ENCODE data around the gene SEL1L3. TPM values are rescaled to one million over a fixed set of nuclear protein-coding genes. Genes with fewer than 3 reads are reported as not detected.
A peak's percentile ranks its signal among the peaks of the same experiment; 100 is the strongest.

The SEL1L3 gene
- total RNA-seq, 1 donor from 2014 or later, result 54.4 TPM

GRCh38 chr4:25813448-25814106, 49.2 kb downstream of the SEL1L3 start:
- TF ChIP-seq, protein P1, sequence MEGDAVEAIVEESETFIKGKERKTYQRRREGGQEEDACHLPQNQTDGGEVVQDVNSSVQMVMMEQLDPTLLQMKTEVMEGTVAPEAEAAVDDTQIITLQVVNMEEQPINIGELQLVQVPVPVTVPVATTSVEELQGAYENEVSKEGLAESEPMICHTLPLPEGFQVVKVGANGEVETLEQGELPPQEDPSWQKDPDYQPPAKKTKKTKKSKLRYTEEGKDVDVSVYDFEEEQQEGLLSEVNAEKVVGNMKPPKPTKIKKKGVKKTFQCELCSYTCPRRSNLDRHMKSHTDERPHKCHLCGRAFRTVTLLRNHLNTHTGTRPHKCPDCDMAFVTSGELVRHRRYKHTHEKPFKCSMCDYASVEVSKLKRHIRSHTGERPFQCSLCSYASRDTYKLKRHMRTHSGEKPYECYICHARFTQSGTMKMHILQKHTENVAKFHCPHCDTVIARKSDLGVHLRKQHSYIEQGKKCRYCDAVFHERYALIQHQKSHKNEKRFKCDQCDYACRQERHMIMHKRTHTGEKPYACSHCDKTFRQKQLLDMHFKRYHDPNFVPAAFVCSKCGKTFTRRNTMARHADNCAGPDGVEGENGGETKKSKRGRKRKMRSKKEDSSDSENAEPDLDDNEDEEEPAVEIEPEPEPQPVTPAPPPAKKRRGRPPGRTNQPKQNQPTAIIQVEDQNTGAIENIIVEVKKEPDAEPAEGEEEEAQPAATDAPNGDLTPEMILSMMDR (conservative IDR thresholded peaks at IDR 0.05; ENCODE audit: low read depth, low read length), result no peak
- peak; percentile 69 for DNase-seq (ENCODE audit: low read depth)
- no peak overlapping the region for H3K4me3 ChIP-seq (ENCODE audit: low read depth, low read length)

DNA sequence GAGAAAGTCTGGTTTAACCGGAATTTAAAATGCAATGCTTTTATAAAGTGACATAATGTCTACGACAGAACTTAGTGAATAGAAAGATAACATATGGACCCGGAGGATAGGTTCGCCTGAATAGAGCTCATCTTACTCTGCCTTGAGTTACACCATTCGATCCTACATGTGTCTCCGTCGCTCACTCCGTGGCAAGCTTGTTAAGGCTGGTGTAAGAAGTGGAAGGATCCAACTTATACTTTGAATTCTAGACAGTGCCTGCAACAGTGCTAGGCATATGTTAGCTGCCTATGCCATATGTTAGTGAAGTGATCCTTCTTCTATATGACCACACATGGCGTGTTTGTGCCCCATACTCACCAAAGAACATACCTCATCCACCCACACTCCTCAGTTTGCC, 50.9 kb downstream of the SEL1L3 start:
- TF ChIP-seq, protein P1 (conservative IDR thresholded peaks at IDR 0.05; ENCODE audit: low read depth, low read length), result no peak
- no peak for DNase-seq (ENCODE audit: low read depth)
- H3K4me3 ChIP-seq (ENCODE audit: low read depth, low read length), result no peak overlapping the region

- H3K4me3 ChIP-seq (ENCODE audit: low read depth, low read length), result no peak overlapping the region
- DNase-seq (ENCODE audit: low read depth), result peak; percentile 84
- TF ChIP-seq, protein P1 (conservative IDR thresholded peaks at IDR 0.05; ENCODE audit: low read depth, low read length), result no peak
Measured at GRCh38 chr4:25811374-25811690, 51.5 kb downstream of the SEL1L3 start.

- TF ChIP-seq, protein P1 (conservative IDR thresholded peaks at IDR 0.05; ENCODE audit: low read depth, low read length), result no peak
- peak; percentile 85 for DNase-seq (ENCODE audit: low read depth)
Measured at GRCh38 chr4:25810461-25811373, 52.1 kb downstream of the SEL1L3 start.

DNA sequence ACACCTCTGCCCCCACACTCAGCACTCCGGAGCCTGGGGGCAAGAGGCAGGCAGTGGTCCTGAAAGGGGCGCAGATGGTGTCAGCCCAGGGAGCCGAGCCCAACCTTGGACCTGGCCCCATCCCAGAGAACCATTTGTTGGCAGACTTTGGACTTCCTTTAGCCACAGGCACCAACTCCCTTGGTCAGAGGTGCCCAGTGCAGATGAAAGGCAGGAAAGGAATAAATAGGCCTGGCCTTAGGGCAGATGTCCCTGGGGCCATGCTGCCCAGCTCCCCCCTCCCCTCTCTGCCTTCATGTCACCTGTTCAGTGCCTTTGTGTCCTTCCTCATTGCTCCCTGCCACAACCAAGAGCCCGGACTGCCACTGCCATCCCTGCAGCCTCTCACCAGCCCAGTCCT, 52.8 kb downstream of the SEL1L3 start:
- TF ChIP-seq, protein P1 (conservative IDR thresholded peaks at IDR 0.05; ENCODE audit: low read depth, low read length), result no peak
- no peak overlapping the region for H3K4me3 ChIP-seq (ENCODE audit: low read depth, low read length)
- no peak for DNase-seq (ENCODE audit: low read depth)

More at GRCh38 chr4:25810461-25811373, 52.1 kb downstream of the SEL1L3 start:
- no peak overlapping the region for H3K4me3 ChIP-seq (ENCODE audit: low read depth, low read length)

GRCh38 chr4:25807102-25807728, 55.6 kb downstream of the SEL1L3 start:
- peak; percentile 79 for DNase-seq (ENCODE audit: low read depth)
- no peak overlapping the region for H3K4me3 ChIP-seq (ENCODE audit: low read depth, low read length)
- TF ChIP-seq, protein P1 (conservative IDR thresholded peaks at IDR 0.05; ENCODE audit: low read depth, low read length), result no peak

All from epithelial cell of proximal tubule (primary cell).